ENCODE results near the gene RGS3. TPM values are rescaled to one million over a fixed set of nuclear protein-coding genes. Genes with fewer than 3 reads are reported as not detected.

The RGS3 gene
- total RNA-seq, 2 experiments from 2014 or later: 57.1 to 76.4 TPM

- ATAC-seq (no peak), DNase-seq (no peak)
- Mint-ChIP-seq H3K9me3 (ENCODE audit: low read depth) (no peaks in the 10 kb centered on the region), H3K4me3 (no peak overlapping the region), H3K36me3 (no peaks in the 10 kb centered on the region), H3K4me1 (peaks cover 17% of the 10 kb centered on the region), H3K27ac (no peak overlapping the region), H3K27me3 (no peaks in the 10 kb centered on the region)
- CTCF ChIA-PET: no interaction called here
Measured at GRCh38 chr9:113624721-113625120, 161.2 kb downstream of the RGS3 start.

- ATAC-seq (no peak), DNase-seq (no peak)
- Mint-ChIP-seq H3K4me3 (no peak overlapping the region), H3K36me3 (no peaks in the 10 kb centered on the region), H3K27me3 (no peaks in the 10 kb centered on the region), H3K4me1 (peaks cover 16% of the 10 kb centered on the region), H3K9me3 (ENCODE audit: low read depth) (no peaks in the 10 kb centered on the region), H3K27ac (no peak overlapping the region)
- CTCF ChIA-PET: interaction anchor here (0.9 to 1.1 kb wide), 2 partner anchors 29 to 34 kb away, joined by 3 read pairs; no protein-coding TSS in a partner anchor
Measured at GRCh38 chr9:113625486-113625885, 162.0 kb downstream of the RGS3 start.

GRCh38 chr9:113626735-113627495, 163.4 kb downstream of the RGS3 start:
- Mint-ChIP-seq H3K9me3 (ENCODE audit: low read depth) (no peaks in the 10 kb centered on the region), H3K4me3 (no peak overlapping the region), H3K4me1 (peaks cover 12% of the 10 kb centered on the region), H3K27ac (no peak overlapping the region), H3K27me3 (no peaks in the 10 kb centered on the region), H3K36me3 (no peaks in the 10 kb centered on the region)
- no peak for DNase-seq
- CTCF ChIA-PET: interaction anchor here (1.7 kb wide), 1 partner anchor 35 kb away, joined by 4 read pairs; no protein-coding TSS in a partner anchor
- no peak for ATAC-seq

GRCh38 chr9:113628621-113629020, 165.1 kb downstream of the RGS3 start:
- Mint-ChIP-seq H3K9me3 (ENCODE audit: low read depth) (no peaks in the 10 kb centered on the region), H3K27me3 (no peaks in the 10 kb centered on the region), H3K27ac (no peak overlapping the region), H3K36me3 (no peaks in the 10 kb centered on the region), H3K4me1 (peaks cover 2% of the 10 kb centered on the region), H3K4me3 (no peak overlapping the region)
- ATAC-seq (no peak), DNase-seq (no peak)
- CTCF ChIA-PET: interaction anchor here (1.7 kb wide), 1 partner anchor 37 kb away, joined by 4 read pairs; no protein-coding TSS in a partner anchor

- Mint-ChIP-seq H3K27me3 (no peaks in the 10 kb centered on the region), H3K27ac (no peak overlapping the region), H3K36me3 (no peaks in the 10 kb centered on the region), H3K9me3 (ENCODE audit: low read depth) (no peaks in the 10 kb centered on the region), H3K4me3 (no peak overlapping the region), H3K4me1 (peaks cover 2% of the 10 kb centered on the region)
- ATAC-seq: no peak
- no peak for DNase-seq
- CTCF ChIA-PET: interaction anchor here (0.9 kb wide), 2 partner anchors 25 to 39 kb away, joined by 3 read pairs; no protein-coding TSS in a partner anchor
Measured at GRCh38 chr9:113630386-113631136, 167.0 kb downstream of the RGS3 start.

- ATAC-seq (no peak), DNase-seq (no peak)
- CTCF ChIA-PET: interaction anchor here (0.9 to 1.4 kb wide), 3 partner anchors 25 to 40 kb away, joined by 3 to 4 read pairs (median 3); no protein-coding TSS in a partner anchor
- Mint-ChIP-seq H3K27ac (no peak overlapping the region), H3K9me3 (ENCODE audit: low read depth) (no peaks in the 10 kb centered on the region), H3K36me3 (no peaks in the 10 kb centered on the region), H3K4me3 (no peak overlapping the region), H3K27me3 (no peaks in the 10 kb centered on the region), H3K4me1 (peaks cover 2% of the 10 kb centered on the region)
Measured at GRCh38 chr9:113631137-113631765, 167.7 kb downstream of the RGS3 start.

GRCh38 chr9:113631871-113632665, 168.5 kb downstream of the RGS3 start:
- DNase-seq (no peak), ATAC-seq (no peak)
- CTCF ChIA-PET: interaction anchor here (1.4 kb wide), 1 partner anchor 40 kb away, joined by 4 read pairs; no protein-coding TSS in a partner anchor
- Mint-ChIP-seq H3K4me1 (peaks cover 2% of the 10 kb centered on the region), H3K27ac (no peak overlapping the region), H3K9me3 (ENCODE audit: low read depth) (no peaks in the 10 kb centered on the region), H3K36me3 (no peaks in the 10 kb centered on the region), H3K4me3 (no peak overlapping the region), H3K27me3 (no peaks in the 10 kb centered on the region)

GRCh38 chr9:113632776-113633590, 169.5 kb downstream of the RGS3 start:
- Mint-ChIP-seq H3K36me3 (no peaks in the 10 kb centered on the region), H3K27me3 (no peaks in the 10 kb centered on the region), H3K27ac (no peak overlapping the region), H3K4me1 (peaks cover 2% of the 10 kb centered on the region), H3K4me3 (no peak overlapping the region), H3K9me3 (ENCODE audit: low read depth) (no peaks in the 10 kb centered on the region)
- DNase-seq (no peak), ATAC-seq (no peak)
- CTCF ChIA-PET: interaction anchor here (1.0 to 1.4 kb wide), 3 partner anchors 21 to 40 kb away, joined by 3 to 4 read pairs (median 4); no protein-coding TSS in a partner anchor

GRCh38 chr9:113633782-113634595, 170.5 kb downstream of the RGS3 start:
- Mint-ChIP-seq H3K9me3 (ENCODE audit: low read depth) (no peaks in the 10 kb centered on the region), H3K4me3 (no peak overlapping the region), H3K27me3 (no peaks in the 10 kb centered on the region), H3K27ac (no peak overlapping the region), H3K4me1 (peaks cover 2% of the 10 kb centered on the region), H3K36me3 (no peaks in the 10 kb centered on the region)
- ATAC-seq (no peak), DNase-seq (no peak)
- CTCF ChIA-PET: interaction anchor here (1.0 to 1.1 kb wide), 2 partner anchors 22 to 41 kb away, joined by 3 to 4 read pairs; no protein-coding TSS in a partner anchor

GRCh38 chr9:113634596-113635515, 171.3 kb downstream of the RGS3 start:
- H3K36me3 Mint-ChIP-seq: no peaks in the 10 kb centered on the region
- ATAC-seq (no peak), DNase-seq (no peak)
- peaks cover 2% of the 10 kb centered on the region for H3K4me1 Mint-ChIP-seq
- no peak overlapping the region for H3K4me3 Mint-ChIP-seq
- no peak overlapping the region for H3K27ac Mint-ChIP-seq
- H3K27me3 Mint-ChIP-seq: no peaks in the 10 kb centered on the region
- CTCF ChIA-PET: no interaction called here
- H3K9me3 Mint-ChIP-seq (ENCODE audit: low read depth): no peaks in the 10 kb centered on the region

GRCh38 chr9:113635586-113635985, 172.1 kb downstream of the RGS3 start:
- Mint-ChIP-seq H3K27me3 (no peaks in the 10 kb centered on the region), H3K36me3 (no peaks in the 10 kb centered on the region), H3K4me1 (peaks cover 2% of the 10 kb centered on the region), H3K4me3 (no peak overlapping the region), H3K27ac (no peak overlapping the region), H3K9me3 (ENCODE audit: low read depth) (no peaks in the 10 kb centered on the region)
- ATAC-seq (no peak), DNase-seq (no peak)
- CTCF ChIA-PET: no interaction called here

Measured in activated CD8-positive, alpha-beta memory T cell treated with anti-CD3 and anti-CD28 coated beads, Interleukin-2, amount 10 ng/mL, durations not matched to agents 7 days and 5 days (primary cell).